ENCODE data around the gene FAM241A.

The FAM241A gene

GRCh38 chr4:112213091-112213490, 67.8 kb downstream of the FAM241A start:
- no peak for DNase-seq (ENCODE audit: low read depth in 1 of 2, low spot score in 1 of 2)

GRCh38 chr4:112213856-112214255, 68.6 kb downstream of the FAM241A start:
- DNase-seq (ENCODE audit: low read depth in 1 of 2, low spot score in 1 of 2): no peak

GRCh38 chr4:112214390-112215264, 69.4 kb downstream of the FAM241A start:
- DNase-seq (ENCODE audit: low read depth in 1 of 2, low spot score in 1 of 2): no peak

- no peak for DNase-seq (ENCODE audit: low read depth in 1 of 2, low spot score in 1 of 2)
These were observed 74.6 kb downstream of the FAM241A start for GRCh38 chr4:112219826-112220366.

- no peak for DNase-seq (ENCODE audit: low read depth in 1 of 2, low spot score in 1 of 2)
These were observed 77.1 kb downstream of the FAM241A start for GRCh38 chr4:112222219-112222955.

GRCh38 chr4:112225157-112225556, 79.9 kb downstream of the FAM241A start:
- no peak for DNase-seq (ENCODE audit: low read depth in 1 of 2, low spot score in 1 of 2)

GRCh38 chr4:112230879-112231778, 85.9 kb downstream of the FAM241A start:
- DNase-seq (ENCODE audit: low read depth in 1 of 2, low spot score in 1 of 2): peak; percentile 93 to 96

- DNase-seq (ENCODE audit: low read depth in 1 of 2, low spot score in 1 of 2): peak; percentile 50 to 69
These were observed 86.8 kb downstream of the FAM241A start, which contains the start of gene AP1AR for GRCh38 chr4:112231779-112232713. Gene AP1AR, plus strand, starts transcription at chr4:112231787. Its CDS starts 305 bp downstream, at chr4:112232092.

GRCh38 chr4:112234952-112235609, 89.8 kb downstream of the FAM241A start:
- DNase-seq (ENCODE audit: low read depth in 1 of 2, low spot score in 1 of 2): no peak

- no peak for DNase-seq (ENCODE audit: low read depth in 1 of 2, low spot score in 1 of 2)
These were observed 90.8 kb downstream of the FAM241A start for GRCh38 chr4:112236040-112236439.

- no peak for DNase-seq (ENCODE audit: low read depth in 1 of 2, low spot score in 1 of 2)
These were observed 93.6 kb downstream of the FAM241A start for GRCh38 chr4:112238833-112239232.
